HepG2 (cell line): ENCODE measurements around the gene FXN. TPM values are rescaled to one million over a fixed set of nuclear protein-coding genes. Genes with fewer than 3 reads are reported as not detected.

Experiments used
- ATF4 ChIP-seq, 2 experiments: fragments of 450-650 bp in 1 of 2; sonication (generic) in 1 of 2; formaldehyde crosslinking; IDR thresholded peaks; 2 replicates each; pipeline versions ENCODE4 v1.5.0 to v1.8.0; 2020 to 2022; ENCODE audit warnings: mild to moderate bottlenecking in 1 of 2, missing genetic modification reagents in 1 of 2
- CTCF ChIP-seq: sonication (generic); formaldehyde crosslinking; IDR thresholded peaks from 2 replicates; pipeline ENCODE4 v1.5.0; 2020; ENCODE audit warnings: mild to moderate bottlenecking, missing genetic modification reagents, moderate library complexity
- HDAC6 ChIP-seq: fragments of 200-600 bp; sonication (generic); IDR thresholded peaks from 2 replicates; pipeline ENCODE4 v1.7.0; 2017; ENCODE audit warnings: mild to moderate bottlenecking, antibody characterized with exemption, low read length, low read depth
- HNRNPLL ChIP-seq: fragments of 200-400 bp; formaldehyde crosslinking; IDR thresholded peaks from 2 replicates; pipeline ENCODE4 v1.6.1; 2017; ENCODE audit warnings: mild to moderate bottlenecking, low read depth, low read length; ENCODE audit not compliant: poor library complexity, severe bottlenecking
- HNRNPUL1 ChIP-seq: fragments of 200-400 bp; formaldehyde crosslinking; IDR thresholded peaks from 2 replicates; pipeline ENCODE4 v1.6.1; 2017; ENCODE audit warnings: low read depth, mild to moderate bottlenecking, low read length, moderate library complexity
- KAT7 ChIP-seq: IDR thresholded peaks from 2 replicates; pipeline ENCODE4 v1.6.1; 2018; ENCODE audit warnings: borderline replicate concordance, missing compliant biosample characterization
- KDM4B ChIP-seq: sonication (generic); formaldehyde crosslinking; IDR thresholded peaks from 2 replicates; pipeline ENCODE4 v1.4.0; 2020; ENCODE audit warnings: missing genetic modification reagents
- MTA3 ChIP-seq: sonication (generic); formaldehyde crosslinking; IDR thresholded peaks from 2 replicates; pipeline ENCODE4 v1.4.0; 2020; ENCODE audit warnings: missing genetic modification reagents
- NFYC ChIP-seq: IDR thresholded peaks from 2 replicates; pipeline ENCODE4 v1.6.1; 2016; ENCODE audit warnings: missing genetic modification reagents, missing compliant biosample characterization
- NPAS2 ChIP-seq: sonication (generic); formaldehyde crosslinking; IDR thresholded peaks from 2 replicates; pipeline ENCODE4 v1.8.0; 2022; ENCODE audit warnings: mild to moderate bottlenecking, missing genetic modification reagents, borderline replicate concordance
- RERE ChIP-seq: IDR thresholded peaks from 2 replicates; pipeline ENCODE4 v1.6.1; 2016; ENCODE audit warnings: low read depth, missing genetic modification reagents, missing compliant biosample characterization
- REXO4 ChIP-seq: sonication (generic); formaldehyde crosslinking; IDR thresholded peaks from 2 replicates; pipeline ENCODE4 v1.8.0; 2022; ENCODE audit warnings: missing genetic modification reagents, mild to moderate bottlenecking, borderline replicate concordance
- SOX13 ChIP-seq, 3 experiments: fragments of 450-650 bp in 1 of 3; sonication (generic) in 1 of 3; formaldehyde crosslinking in 1 of 3; IDR thresholded peaks in 2 of 3; conservative IDR thresholded peaks in 1 of 3; 2 replicates each; pipeline versions ENCODE4 v1.5.0 to v1.6.1; 2016 to 2020; ENCODE audit warnings: antibody characterized with exemption in 1 of 3, mild to moderate bottlenecking in 1 of 3, missing compliant biosample characterization in 1 of 3, missing genetic modification reagents in 1 of 3, moderate library complexity in 1 of 3
- THAP8 ChIP-seq: sonication (generic); formaldehyde crosslinking; IDR thresholded peaks from 2 replicates; pipeline ENCODE4 v1.5.1; 2020; ENCODE audit warnings: missing genetic modification reagents, mild to moderate bottlenecking, borderline replicate concordance
- ZBTB42 ChIP-seq: sonication (generic); formaldehyde crosslinking; IDR thresholded peaks from 2 replicates; pipeline ENCODE4 v1.5.0; 2020; ENCODE audit warnings: mild to moderate bottlenecking, missing genetic modification reagents
- ZBTB7B ChIP-seq: sonication (generic); formaldehyde crosslinking; IDR thresholded peaks from 2 replicates; pipeline ENCODE4 v1.4.0; 2020; ENCODE audit warnings: missing genetic modification reagents
- ZFP62 ChIP-seq: sonication (generic); formaldehyde crosslinking; IDR thresholded peaks from 2 replicates; pipeline ENCODE4 v1.4.0; 2020; ENCODE audit warnings: missing genetic modification reagents
- polyA plus RNA-seq, 8 experiments: library from polyadenylated mRNA; depleted of rRNA in 3 of 8; stranded (reverse) in 7 of 8; unstranded in 1 of 8; fragments of >200 nt; fragmentation: Illumina TruSeq in 4 of 8; extraction: Trizol in 4 of 8; gene quantifications; 2 replicates each; pipeline versions ENCODE4 v1.2.1 to v1.2.3, GENCODE V29; 2011 to 2016; ENCODE audit warnings: low read depth in 4 of 8, missing spikeins in 1 of 8, mixed read lengths in 1 of 8; ENCODE audit not compliant: insufficient read depth in 1 of 8
- total RNA-seq, 5 experiments: library from RNA; depleted of rRNA; stranded (reverse); fragments of >200 nt; fragmentation: Illumina TruSeq; extraction: Trizol; gene quantifications; 2 replicates each; pipeline ENCODE4 v1.2.3, GENCODE V29; 2016; ENCODE audit warnings: low read depth in 1 of 5
- TF ChIP-seq, protein P1 (sequence below): sonication (generic); formaldehyde crosslinking; IDR thresholded peaks from 2 replicates; pipeline ENCODE4 v1.4.0; 2020; ENCODE audit warnings: missing genetic modification reagents; ENCODE audit errors: not compliant biosample characterization
- TF ChIP-seq, protein P2 (sequence below): IDR thresholded peaks from 2 replicates; pipeline ENCODE4 v1.6.1; 2018; ENCODE audit warnings: missing genetic modification reagents

The FXN gene
- total and polyA plus RNA-seq, 2 of the 13 experiments (the other 11 are each of a cell fraction or from before 2014, with no cell fraction given): 24.1 to 26.0 TPM

DNA sequence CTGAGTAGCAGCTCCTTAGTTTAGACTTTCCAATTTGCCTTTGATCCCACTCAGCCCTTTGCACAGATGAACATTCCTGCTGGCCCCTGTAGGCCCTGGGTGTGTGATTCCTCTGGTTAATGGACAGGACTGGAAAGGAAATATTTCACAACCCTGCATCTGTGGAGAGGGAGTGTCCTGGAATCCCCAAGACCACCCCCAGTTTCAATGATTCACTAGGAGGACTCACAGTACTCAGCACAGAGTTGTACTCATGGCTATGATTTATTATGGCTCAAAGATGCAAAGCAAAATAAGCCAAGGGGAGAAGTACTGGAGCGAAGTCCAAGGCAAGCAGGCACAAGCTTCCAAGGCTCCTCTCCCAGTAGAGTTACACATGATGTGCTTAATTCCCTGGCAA, 96.1 kb downstream of the FXN start (continued):
- TF ChIP-seq CTCF (CRISPR knock-in tag): no peak
- TF ChIP-seq THAP8 (CRISPR knock-in tag): no peak
- TF ChIP-seq KAT7: no peak
- TF ChIP-seq ZFP62 (CRISPR knock-in tag): no peak
- no peak for TF ChIP-seq RERE (CRISPR knock-in tag)
- TF ChIP-seq REXO4 (CRISPR knock-in tag): no peak
- TF ChIP-seq NPAS2 (CRISPR knock-in tag): no peak
- TF ChIP-seq, protein P1, sequence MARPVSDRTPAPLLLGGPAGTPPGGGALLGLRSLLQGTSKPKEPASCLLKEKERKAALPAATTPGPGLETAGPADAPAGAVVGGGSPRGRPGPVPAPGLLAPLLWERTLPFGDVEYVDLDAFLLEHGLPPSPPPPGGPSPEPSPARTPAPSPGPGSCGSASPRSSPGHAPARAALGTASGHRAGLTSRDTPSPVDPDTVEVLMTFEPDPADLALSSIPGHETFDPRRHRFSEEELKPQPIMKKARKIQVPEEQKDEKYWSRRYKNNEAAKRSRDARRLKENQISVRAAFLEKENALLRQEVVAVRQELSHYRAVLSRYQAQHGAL: no peak
- TF ChIP-seq ZBTB42: no peak
- no peak for TF ChIP-seq HNRNPUL1
- TF ChIP-seq ZBTB7B: peak; percentile 79
- TF ChIP-seq, protein P2, sequence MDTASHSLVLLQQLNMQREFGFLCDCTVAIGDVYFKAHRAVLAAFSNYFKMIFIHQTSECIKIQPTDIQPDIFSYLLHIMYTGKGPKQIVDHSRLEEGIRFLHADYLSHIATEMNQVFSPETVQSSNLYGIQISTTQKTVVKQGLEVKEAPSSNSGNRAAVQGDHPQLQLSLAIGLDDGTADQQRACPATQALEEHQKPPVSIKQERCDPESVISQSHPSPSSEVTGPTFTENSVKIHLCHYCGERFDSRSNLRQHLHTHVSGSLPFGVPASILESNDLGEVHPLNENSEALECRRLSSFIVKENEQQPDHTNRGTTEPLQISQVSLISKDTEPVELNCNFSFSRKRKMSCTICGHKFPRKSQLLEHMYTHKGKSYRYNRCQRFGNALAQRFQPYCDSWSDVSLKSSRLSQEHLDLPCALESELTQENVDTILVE (CRISPR knock-in tag): no peak
- TF ChIP-seq MTA3: no peak
- no peak for TF ChIP-seq NFYC (CRISPR knock-in tag)
- no peak for TF ChIP-seq HDAC6
- TF ChIP-seq KDM4B (CRISPR knock-in tag): no peak
- TF ChIP-seq SOX13 (IDR thresholded peaks at IDR 0.05): no peak
- peak in 1 of 2 experiments; percentile 55; a peak in 1 of 4 replicates for TF ChIP-seq SOX13 (CRISPR knock-in tag; conservative IDR thresholded peaks at IDR 0.05 in 1 of 2, IDR thresholded peaks at IDR 0.05 in 1 of 2)
- TF ChIP-seq ATF4 (CRISPR knock-in tag; IDR thresholded peaks at IDR 0.05): no peak
- no peak for TF ChIP-seq HNRNPLL
